GM21526 (cell line): ENCODE measurements around the gene SMPD2.

Experiments used
- ATAC-seq: cut with Tn5 transposase; IDR thresholded peaks from one replicate; pipeline ENCODE4 v1.9.1; 2021; ENCODE audit warnings: moderate library complexity; ENCODE audit not compliant: unreplicated experiment, low FRiP score

The SMPD2 gene

DNA sequence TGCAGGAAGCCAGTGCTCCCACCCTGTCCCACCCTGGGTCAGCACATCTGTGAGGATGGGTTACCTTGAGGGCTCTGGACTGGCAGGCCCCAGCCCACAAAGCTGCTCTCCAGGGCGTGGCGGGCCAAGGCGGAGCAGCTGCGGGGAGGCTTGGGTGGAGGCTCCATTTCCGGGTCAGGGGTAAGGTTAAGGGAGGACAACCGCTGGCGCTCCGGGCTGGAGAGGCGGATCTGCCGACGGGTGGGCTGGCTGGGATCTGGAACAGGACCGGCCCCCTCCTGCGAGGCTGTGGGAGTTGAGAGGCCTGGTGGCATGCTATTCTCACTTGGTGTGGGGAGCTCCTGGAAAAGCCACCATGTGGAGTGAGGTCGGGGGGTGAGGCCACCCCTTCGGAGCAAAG, 5.5 kb downstream of the SMPD2 start:
- ATAC-seq = no peak

DNA sequence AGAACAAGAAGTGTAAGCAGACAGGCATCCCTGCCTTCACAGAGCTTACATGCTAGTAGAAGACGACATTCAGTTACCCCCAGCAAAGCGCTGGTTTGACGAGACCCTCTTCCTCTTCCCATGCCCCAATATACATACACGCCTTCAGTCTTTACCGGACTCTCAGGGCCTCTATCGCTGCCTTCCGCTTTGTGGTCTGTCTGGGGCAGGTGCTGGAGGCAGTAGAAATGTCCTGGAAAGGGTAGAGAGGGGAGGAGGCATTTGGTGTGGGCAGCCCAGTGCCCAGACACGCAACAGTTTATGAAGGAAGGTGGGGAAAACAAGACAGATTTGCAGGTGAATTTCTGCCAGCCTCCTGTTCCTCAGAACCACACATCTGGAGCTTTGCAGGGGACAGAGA, 6.0 kb downstream of the SMPD2 start:
- ATAC-seq = no peak

DNA sequence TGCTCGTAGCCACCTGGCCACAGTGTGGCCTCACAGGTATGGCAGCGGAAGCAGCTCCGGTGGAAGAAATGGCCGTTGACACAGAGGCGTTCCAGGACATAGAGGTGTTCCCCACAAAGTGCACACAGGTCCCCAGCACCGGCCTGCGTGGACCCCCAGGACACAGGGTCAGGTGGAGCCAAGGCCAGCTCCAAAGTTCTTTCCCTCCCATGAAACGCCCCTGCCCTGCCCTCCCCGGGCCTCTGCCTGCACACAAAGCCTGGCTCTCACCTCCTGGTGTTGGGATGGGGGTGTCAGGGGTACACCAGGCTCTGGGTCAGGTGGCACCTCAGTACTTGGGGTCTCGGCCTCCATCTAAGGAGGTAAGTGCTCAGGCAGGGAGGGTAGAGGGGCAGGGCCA, 6.6 kb downstream of the SMPD2 start:
- no peak for ATAC-seq

DNA sequence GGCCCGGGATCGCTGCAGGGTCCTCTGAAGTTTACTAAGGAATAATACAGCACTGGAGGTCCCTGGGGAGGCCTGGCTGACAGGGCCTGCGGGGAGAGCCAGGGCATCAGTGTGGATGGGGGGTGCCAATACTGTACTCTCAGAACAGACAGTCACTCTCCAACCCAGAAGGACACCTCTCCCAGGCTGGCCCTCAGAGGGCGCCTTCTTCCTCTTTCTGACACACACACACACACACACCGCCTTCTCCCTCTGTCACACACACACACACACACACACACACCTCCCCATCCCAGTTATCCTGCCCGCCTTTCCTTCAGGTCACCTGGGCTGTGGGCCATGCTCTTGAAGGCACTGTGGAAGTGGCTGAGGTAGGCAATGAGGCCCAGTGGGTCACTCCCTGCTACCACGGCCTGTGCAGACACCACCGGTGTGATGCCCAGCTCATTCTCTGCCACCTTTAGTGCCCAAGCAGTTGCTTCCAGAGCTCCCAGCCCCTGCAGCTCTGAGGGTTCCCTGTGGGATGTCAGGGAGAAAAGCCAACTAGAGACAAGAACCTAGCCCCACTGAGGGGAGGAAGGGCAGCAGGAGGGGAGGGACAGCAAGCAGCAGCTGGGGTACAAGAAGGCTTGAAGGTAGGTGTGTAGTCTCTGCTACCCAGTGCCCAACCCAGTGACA, 7.5 kb downstream of the SMPD2 start:
- no peak for ATAC-seq

DNA sequence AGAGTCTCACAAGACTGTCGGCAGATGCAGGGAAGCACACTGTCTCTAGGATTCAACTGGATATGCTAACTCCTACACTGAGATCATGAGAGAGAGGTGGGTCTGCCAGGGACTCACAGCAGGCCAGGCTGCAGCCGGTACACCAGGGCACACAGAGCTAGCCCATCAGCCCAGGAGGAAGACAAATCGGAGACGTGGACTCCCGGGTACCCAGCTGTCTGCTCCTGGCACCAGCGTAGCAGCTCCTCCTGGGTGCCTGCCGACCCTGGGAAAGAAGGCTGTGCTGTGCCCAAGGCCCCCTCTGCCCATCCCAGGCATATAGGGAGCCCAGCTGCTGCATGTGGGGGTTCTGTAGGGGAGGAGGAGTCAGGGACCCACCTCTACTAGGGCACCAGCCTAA, 8.1 kb downstream of the SMPD2 start:
- no peak for ATAC-seq

DNA sequence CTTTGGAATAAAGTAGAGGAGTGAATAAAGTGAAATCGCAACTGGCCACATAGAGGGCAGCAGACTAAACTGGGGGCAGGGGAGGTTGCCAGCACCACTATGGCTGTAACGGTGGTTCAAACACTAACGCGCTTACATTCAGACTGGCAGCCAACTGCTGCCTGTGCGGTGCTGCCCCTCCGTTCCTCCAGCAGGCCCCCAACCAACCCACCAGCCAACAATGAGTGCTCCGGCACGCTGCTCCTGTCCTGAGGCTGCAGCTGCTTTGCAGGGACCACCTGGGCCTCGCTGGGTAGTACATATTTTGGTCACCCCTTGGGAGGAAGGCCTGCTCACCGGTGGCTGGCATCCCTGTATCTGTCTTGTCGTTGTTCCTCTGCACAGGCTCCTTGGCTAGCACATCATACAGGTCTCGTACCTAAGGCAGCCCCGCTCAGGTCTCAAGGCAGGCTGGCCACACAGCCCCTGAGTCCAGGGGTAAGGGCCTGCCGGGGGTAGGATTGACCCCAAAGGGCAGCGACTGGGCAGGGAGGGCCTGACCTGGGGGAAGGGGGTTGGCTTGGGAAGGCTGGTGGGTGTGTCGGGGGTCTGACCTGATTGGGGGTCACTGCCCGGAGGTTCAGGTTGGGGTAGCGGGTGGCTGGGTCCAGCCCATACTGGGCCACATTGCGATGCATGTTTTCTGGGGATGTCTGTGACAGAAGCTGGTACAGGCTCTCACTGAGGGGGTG, 8.7 kb downstream of the SMPD2 start:
- ATAC-seq = no peak

DNA sequence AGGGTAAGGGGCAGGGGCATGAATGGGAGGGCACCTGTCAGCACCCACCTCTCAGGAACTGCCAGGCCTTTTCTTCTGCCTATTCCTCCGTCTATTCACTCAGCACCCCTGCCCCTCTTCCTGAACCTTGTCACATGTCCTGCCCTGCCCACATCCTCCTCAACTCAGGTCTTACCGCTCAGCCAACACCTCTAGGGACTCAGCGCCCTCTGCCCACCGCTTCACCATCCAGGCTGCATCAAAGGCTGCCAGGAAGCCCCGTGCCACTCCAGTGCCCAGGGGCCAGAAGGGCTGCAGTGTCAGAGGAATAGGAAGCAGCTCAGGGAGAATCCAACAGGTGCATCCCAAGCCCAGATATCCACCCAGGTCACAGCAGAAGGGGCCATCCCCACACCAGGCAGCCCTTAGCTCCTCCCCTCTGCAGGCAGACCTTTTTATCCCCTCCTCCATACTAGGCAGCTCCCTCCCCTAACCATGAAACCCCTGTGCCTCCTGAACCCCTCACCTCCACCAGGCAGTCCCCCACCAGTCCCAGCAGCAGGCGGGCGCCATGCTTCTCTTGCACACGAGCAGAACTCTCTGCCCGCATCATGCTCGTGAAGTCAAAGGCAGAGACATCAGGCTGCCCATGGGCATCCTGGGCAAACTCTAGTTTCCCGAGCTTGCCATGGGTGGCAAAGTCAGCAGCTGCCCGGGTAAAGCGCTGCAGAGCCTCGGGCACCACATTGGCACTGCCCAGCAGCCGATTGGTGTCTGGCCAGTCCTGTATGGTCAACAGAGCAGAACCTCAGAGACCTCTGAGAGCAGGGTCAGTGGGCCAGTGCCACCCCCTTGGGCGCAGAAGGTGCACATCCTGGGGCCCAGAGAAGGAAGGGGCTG, 9.5 kb downstream of the SMPD2 start:
- no peak for ATAC-seq

DNA sequence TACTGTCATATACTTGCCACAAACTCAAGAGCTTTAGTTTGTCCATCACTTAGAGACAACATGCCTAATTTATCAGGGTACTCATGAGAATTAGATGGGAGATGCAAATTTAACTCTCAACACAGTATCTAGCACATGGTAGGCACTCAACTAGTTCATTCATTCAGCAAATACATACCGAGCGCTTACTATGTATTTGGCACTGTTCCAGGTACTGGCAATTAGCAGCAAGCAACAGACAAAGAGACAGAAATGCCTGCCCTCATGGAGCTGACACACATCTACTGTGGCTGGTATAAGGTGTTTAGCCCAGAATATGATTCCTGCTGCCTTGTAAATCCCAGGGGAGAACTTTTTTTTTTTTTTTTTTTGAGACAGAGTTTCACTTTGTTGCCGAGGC, 10.3 kb downstream of the SMPD2 start:
- ATAC-seq = no peak

DNA sequence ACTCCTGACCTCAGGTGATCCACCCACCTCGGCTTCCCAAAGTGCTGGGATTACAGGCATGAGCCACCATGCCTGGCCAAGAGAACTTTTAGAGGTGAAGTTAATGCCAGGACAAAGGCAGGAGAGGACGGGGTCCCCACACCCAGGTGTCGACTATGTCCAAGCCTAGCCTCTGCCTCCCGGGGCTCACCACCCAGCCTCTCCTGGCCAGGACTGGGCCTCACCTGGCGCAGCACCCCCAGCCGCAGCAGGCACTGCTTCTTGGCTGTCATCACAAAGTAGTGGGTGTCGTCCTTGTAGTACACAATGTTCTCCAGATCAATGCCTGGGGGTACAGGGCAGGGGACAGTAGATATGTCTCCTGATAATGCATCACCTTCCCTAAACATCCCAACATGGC, 10.9 kb downstream of the SMPD2 start:
- no peak for ATAC-seq

DNA sequence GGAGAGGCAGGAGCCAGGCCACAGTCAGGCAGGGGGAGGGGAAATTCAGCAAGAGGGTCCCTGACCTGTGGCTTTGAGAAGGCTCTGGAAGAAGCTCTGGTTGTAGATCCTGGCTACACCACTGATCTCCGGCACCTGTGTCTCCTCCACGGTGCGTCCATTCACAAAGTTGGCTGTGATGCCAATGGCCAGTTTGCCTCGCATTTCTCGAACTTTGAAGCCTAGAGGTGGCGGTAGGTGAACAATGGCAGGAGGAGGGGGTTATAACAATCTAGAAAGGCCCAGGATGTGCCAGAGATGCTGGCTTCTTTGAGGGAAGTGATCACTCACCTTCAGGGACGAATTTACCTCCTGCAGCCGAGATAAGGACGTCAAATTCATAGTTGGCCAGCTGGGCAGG, 11.7 kb downstream of the SMPD2 start:
- no peak for ATAC-seq

DNA sequence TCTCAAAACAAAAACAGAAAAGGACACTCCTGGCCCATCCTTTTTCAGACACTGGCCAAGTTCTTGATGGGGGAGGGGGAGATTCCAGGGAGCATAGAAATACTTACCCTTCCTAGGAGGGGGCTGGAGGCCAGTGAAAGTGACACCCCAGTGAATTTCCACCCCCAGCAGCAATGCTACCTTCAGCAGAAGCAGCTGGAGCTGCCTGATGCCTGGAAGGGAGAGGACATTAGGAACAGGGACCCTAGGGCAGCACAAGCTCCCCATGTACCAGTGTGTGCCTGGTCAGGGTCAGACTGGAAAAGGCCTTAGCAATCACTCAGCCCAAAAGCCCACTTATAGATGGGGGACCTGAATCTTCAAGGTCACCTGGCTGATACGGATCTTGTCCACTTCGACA, 12.6 kb downstream of the SMPD2 start:
- no peak for ATAC-seq

DNA sequence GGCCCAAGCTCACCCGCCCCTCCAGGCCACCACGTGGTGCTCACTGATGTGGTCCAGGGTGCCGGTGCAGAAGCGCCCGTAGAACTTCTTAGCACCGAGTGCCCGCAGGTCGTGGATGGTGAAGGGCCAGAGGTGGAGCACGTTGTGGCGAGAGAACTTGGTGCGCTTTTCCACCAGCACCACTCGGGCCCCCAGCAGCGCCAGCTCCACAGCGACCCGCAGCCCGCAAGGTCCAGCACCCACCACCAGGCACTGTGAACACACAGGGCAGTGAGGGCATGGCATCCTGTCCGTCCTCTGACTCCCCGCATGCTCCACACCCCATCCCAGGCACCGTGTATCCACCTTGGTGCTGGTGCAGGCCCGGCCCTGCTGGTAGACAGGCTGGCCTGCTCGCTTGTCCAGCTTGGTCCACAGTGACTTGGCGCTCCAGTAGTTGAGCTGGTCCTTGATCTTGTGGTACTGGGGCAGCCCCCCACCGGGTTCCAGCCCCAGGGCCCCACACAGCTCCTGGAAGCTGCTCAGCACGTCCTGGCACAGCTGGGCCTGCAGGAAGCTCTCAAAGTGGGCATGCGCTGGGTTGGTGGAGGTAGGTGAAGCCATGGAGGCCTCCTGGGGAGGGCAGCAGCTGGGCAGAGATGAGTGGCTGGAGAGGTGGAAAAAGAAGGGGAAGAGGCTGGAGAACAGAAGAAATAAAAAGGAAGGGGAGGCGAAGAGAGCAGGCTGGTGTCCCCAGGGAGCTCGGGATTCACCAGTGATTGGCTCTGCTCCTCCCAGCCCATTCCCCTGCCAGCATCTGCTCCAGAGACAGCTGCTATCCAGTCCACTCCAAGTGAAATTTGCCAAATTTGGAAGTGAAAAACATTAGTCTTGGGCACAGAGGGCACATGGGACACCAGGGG, 13.3 kb downstream of the SMPD2 start:
- no peak for ATAC-seq

DNA sequence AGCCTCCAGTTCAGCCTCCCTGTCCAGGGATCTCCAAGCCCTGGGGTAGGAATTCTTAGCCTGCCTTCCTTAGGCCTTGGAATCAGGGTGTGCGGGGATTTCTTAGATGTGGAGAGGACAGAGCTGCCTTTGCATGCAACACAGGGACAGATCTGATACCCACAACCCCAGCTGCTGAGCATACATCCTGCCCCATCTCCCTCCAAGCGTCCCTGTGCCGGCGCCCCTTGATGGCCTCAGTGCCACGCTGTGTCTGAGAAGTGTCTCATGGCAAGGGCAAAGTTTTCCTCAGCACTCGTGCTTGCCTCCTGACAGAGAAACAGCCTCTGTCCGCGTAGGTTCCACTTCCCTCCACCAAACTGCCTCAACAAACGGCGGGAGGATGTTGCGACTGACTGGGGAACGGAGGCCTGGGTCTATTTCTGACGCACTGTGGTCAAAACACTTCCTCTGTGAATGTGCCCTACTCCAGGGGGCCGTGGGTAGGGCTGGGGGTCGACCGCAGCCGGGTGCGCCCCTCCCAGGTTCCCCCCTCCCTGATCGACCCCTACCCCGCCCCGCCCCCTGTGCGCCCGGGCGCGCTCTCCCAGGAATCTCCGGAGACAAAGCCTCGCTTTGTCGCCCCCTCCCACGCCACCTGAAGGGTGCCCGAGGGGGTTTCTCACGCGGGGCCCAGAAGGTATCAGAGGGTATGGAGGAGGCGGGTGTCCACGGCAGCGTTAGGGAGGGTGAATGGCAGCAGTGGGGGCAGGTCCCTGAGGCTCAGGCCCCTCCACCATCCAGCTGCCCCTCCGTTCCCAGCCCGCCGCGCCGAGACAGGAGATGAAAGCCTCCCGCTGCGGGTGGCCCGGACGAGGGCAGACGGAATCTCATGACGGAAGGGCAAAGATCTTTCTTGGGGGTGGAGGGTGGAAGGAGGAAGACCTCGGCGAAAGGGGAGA, 14.2 kb downstream of the SMPD2 start:
- peak; percentile 34 for ATAC-seq

DNA sequence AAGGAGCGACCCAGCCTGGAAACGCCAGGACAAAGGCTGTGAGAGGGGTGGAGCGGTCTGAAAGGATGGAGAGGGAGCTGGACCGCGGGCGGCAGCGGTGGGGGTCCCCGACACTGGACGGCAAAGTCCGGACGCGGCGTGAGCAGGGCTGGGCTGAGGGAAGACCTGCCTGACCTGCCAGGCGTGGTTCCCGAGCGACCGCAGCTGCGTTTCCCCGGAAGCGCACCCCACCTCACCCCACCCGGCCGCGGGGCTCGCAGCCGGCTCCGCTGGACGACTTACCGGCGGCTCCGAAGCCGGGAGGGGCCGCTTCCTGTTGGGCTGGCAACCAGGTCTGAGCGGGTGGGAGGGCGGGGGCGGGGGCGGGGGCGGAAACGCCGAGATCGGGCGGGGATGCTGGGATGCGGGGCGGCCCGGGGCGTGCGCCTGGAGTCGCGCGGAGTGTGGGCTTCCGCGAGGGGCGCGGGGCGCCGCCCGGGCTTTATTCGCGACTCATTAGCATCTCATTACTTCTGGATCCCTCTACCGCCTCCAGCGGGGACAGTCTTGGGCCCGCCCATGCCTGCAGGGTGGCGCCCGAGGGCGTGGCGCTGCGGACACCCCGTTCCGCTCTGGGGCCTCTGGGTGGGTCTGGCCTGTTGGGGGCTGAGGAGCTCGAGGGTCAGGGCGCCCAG, 15.1 kb downstream of the SMPD2 start, which contains the start of gene MICAL1:
TSS of gene MICAL1 (minus strand) at position 336 of the 674 bp plus-strand sequence. CDS start 1,576 bp downstream, outside the sequence.
- peak; percentile 51 for ATAC-seq

DNA sequence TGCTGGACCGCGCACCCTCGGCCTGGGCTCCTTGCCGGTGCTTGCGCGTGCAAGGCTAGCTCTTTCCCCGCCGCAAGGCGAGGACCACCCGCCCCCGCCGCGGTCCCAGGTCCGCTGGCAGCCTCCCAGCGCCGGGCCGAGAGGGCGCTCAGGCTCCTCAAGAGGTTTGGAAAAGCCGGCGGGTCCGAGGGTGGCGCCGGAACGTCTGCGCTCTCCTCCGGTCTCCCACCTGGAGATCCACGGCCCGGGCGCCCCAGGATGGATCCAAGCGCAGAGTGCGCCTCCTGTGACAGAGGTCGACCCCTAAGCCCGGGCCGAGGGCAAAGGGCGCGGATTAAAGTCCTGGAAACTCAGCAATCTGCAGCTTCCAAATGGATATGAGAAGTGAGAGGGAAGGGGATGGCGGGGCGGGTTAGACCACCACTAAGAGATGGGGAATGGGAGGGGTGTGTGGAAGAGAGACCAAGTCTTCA, 15.6 kb downstream of the SMPD2 start:
- ATAC-seq = no peak

DNA sequence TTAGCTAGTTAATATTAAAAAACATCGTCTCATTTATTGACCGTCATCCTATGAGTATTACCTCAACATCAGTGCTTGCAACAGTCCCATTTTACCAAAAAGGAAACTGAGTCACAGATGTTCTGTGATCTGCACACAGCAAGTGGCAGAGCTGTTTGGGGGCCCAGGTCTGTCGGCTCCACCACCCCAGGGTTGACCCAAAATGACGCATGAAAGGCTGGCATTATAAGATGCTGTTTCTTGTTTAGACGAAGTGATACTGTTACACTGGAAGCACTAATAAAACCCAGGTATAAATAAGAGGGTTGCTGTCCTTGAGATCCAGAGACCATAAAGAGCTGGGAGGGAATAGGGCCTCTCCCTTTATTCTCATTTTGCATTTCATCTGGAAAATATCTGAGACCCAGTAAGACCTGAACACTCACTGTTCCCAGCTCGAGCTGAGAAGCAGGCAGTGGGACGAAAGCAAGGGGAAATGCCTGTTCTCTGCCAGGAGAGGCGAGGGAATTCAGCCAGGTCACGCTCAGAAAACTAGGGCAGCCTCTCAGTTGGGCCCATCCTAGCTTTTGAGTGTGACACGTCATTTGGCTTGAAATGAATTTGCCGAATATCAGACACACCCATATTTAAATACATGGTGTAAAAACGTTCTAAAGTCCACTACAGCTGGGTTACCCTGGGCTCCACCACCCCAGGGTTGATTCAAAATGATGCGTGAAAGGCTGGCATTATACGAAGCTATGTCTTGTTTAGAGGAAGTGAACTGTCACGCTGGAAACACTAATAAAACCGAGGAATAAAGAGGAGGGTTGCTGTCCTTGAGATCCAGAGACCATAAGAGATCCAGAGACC, 16.4 kb downstream of the SMPD2 start:
- no peak for ATAC-seq

DNA sequence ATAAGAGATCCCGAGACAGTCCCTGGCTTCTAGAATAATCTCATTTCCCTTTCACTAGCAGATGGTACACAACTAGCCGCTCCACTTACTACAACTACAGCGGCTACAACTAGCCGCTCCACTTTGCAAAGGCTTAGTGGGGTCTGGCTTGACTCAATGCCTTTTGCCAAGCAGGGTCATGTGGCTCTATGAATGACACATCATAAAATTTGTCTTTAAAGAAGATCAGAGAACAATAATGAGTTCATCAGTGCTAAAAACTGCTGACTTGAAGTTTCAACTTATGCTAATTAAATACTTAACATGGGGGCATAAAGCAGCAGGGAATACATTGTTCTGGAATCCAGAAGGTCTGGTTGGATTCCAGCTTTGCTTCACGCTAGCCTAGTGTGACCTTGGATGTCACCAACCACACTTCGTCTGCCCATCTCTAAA, 17.1 kb downstream of the SMPD2 start:
- ATAC-seq = no peak
